Erythroblast (primary cell): ENCODE data around the gene PIEZO2.

Experiments
- GATA1 ChIP-seq: IDR thresholded peaks from 2 replicates; pipeline ENCODE4 v1.6.1; 2011; ENCODE audit warnings: low read depth, mild to moderate bottlenecking, control low read depth, low read length, moderate library complexity
- POLR2A ChIP-seq: IDR thresholded peaks from 2 replicates; pipeline ENCODE4 v1.6.1; 2011; ENCODE audit warnings: mild to moderate bottlenecking, low read length

GRCh38 chr18:11147962-11148679, 1.2 kb downstream of the PIEZO2 start:
- no peak for TF ChIP-seq POLR2A
- no peak for TF ChIP-seq GATA1
